Measurements from ENCODE around the gene LCE2C.
"Not testable (repeated sequence)": the region's sequence is repeated elsewhere in the genome, so short reads cannot be mapped to it uniquely, and the experiment has no call there.

LCE2C gene

GRCh38 chr1:152658649-152659048, 16.4 kb upstream of the LCE2C start:
- no peaks in the 10 kb centered on the region for H3K79me2 ChIP-seq
- H3K4me1 ChIP-seq: no peaks in the 10 kb centered on the region
- no peak for TF ChIP-seq CTCF (IDR thresholded peaks at IDR 0.05)

GRCh38 chr1:152663098-152663497, 12.0 kb upstream of the LCE2C start, which contains the start of gene LCE2D:
Gene LCE2D, plus strand, starts transcription at chr1:152663380. Its CDS starts 726 bp downstream, at chr1:152664106.
- H2AFZ ChIP-seq: no peak within 1 kb of the TSS
- no peak within 1 kb of the TSS for H3K4me2 ChIP-seq (ENCODE audit: low read length)
- no peaks in the 10 kb centered on the region for H3K9me3 ChIP-seq (ENCODE audit: control insufficient read depth, low read length)
- H3K79me2 ChIP-seq: no peaks in the 10 kb centered on the region
- H3K9ac ChIP-seq: no peak within 1 kb of the TSS
- no peaks in the 10 kb centered on the region for H3K4me1 ChIP-seq
- no peak within 1 kb of the TSS for H3K27ac ChIP-seq
- H3K27me3 ChIP-seq (ENCODE audit: control insufficient read depth, insufficient read depth, low read length): no peaks in the 10 kb centered on the region
- no peak for TF ChIP-seq CTCF (IDR thresholded peaks at IDR 0.05)
- no peak within 1 kb of the TSS for H3K4me3 ChIP-seq (ENCODE audit: low read depth, low read length)
- H3K36me3 ChIP-seq (ENCODE audit: control insufficient read depth, insufficient read depth, low read length): no peaks in the 10 kb centered on the region

More at GRCh38 chr1:152658649-152659048, 16.4 kb upstream of the LCE2C start:
- no peaks in the 10 kb centered on the region for H3K36me3 ChIP-seq (ENCODE audit: control insufficient read depth, insufficient read depth, low read length)
- no peak overlapping the region for H2AFZ ChIP-seq
- no peak overlapping the region for H3K4me3 ChIP-seq (ENCODE audit: low read depth, low read length)
- no peaks in the 10 kb centered on the region for H3K9me3 ChIP-seq (ENCODE audit: control insufficient read depth, low read length)
- H3K9ac ChIP-seq: no peak overlapping the region
- no peak overlapping the region for H3K27ac ChIP-seq
- no peak overlapping the region for H3K4me2 ChIP-seq (ENCODE audit: low read length)
- H3K27me3 ChIP-seq (ENCODE audit: control insufficient read depth, insufficient read depth, low read length): no peaks in the 10 kb centered on the region

GRCh38 chr1:152666171-152666570, 8.9 kb upstream of the LCE2C start:
- H2AFZ ChIP-seq; H3K4me1 ChIP-seq; H3K36me3 ChIP-seq (ENCODE audit: control insufficient read depth, insufficient read depth, low read length); H3K27ac ChIP-seq; H3K4me2 ChIP-seq (ENCODE audit: low read length); H3K9ac ChIP-seq; H3K79me2 ChIP-seq; H3K9me3 ChIP-seq (ENCODE audit: control insufficient read depth, low read length); H3K4me3 ChIP-seq (ENCODE audit: low read depth, low read length); H3K27me3 ChIP-seq (ENCODE audit: control insufficient read depth, insufficient read depth, low read length): not testable (repeated sequence)

- H3K27ac ChIP-seq: no peak overlapping the region
- TF ChIP-seq CTCF (IDR thresholded peaks at IDR 0.05): no peak
- no peaks in the 10 kb centered on the region for H3K27me3 ChIP-seq (ENCODE audit: control insufficient read depth, insufficient read depth, low read length)
- no peak overlapping the region for H3K4me3 ChIP-seq (ENCODE audit: low read depth, low read length)
- no peaks in the 10 kb centered on the region for H3K79me2 ChIP-seq
- H3K4me2 ChIP-seq (ENCODE audit: low read length): no peak overlapping the region
- no peaks in the 10 kb centered on the region for H3K4me1 ChIP-seq
- no peaks in the 10 kb centered on the region for H3K36me3 ChIP-seq (ENCODE audit: control insufficient read depth, insufficient read depth, low read length)
- H2AFZ ChIP-seq: no peak overlapping the region
- no peaks in the 10 kb centered on the region for H3K9me3 ChIP-seq (ENCODE audit: control insufficient read depth, low read length)
- H3K9ac ChIP-seq: no peak overlapping the region
Measured at GRCh38 chr1:152667648-152668047, 7.4 kb upstream of the LCE2C start.

- no peaks in the 10 kb centered on the region for H3K27me3 ChIP-seq (ENCODE audit: control insufficient read depth, insufficient read depth, low read length)
- H3K4me1 ChIP-seq: no peaks in the 10 kb centered on the region
- no peak for TF ChIP-seq CTCF (IDR thresholded peaks at IDR 0.05)
- no peak overlapping the region for H3K4me3 ChIP-seq (ENCODE audit: low read depth, low read length)
- no peak overlapping the region for H2AFZ ChIP-seq
- H3K79me2 ChIP-seq: no peaks in the 10 kb centered on the region
- H3K9ac ChIP-seq: no peak overlapping the region
- no peak overlapping the region for H3K4me2 ChIP-seq (ENCODE audit: low read length)
- no peaks in the 10 kb centered on the region for H3K9me3 ChIP-seq (ENCODE audit: control insufficient read depth, low read length)
- H3K27ac ChIP-seq: no peak overlapping the region
- H3K36me3 ChIP-seq (ENCODE audit: control insufficient read depth, insufficient read depth, low read length): no peaks in the 10 kb centered on the region
Measured at GRCh38 chr1:152673016-152673415, 2.1 kb upstream of the LCE2C start.

Data from parathyroid adenoma (tissue), 2 donors.